Measurements from ENCODE around the gene ATP5MC2. TPM values are rescaled to one million over a fixed set of nuclear protein-coding genes. Genes with fewer than 3 reads are reported as not detected.

ATP5MC2 gene
- total and polyA plus RNA-seq, 10 of the 15 experiments (the other 5 are each of a cell fraction or from before 2014, with no cell fraction given), result 379 to 1,090 (median 525) TPM

- TF ChIP-seq, protein P1, sequence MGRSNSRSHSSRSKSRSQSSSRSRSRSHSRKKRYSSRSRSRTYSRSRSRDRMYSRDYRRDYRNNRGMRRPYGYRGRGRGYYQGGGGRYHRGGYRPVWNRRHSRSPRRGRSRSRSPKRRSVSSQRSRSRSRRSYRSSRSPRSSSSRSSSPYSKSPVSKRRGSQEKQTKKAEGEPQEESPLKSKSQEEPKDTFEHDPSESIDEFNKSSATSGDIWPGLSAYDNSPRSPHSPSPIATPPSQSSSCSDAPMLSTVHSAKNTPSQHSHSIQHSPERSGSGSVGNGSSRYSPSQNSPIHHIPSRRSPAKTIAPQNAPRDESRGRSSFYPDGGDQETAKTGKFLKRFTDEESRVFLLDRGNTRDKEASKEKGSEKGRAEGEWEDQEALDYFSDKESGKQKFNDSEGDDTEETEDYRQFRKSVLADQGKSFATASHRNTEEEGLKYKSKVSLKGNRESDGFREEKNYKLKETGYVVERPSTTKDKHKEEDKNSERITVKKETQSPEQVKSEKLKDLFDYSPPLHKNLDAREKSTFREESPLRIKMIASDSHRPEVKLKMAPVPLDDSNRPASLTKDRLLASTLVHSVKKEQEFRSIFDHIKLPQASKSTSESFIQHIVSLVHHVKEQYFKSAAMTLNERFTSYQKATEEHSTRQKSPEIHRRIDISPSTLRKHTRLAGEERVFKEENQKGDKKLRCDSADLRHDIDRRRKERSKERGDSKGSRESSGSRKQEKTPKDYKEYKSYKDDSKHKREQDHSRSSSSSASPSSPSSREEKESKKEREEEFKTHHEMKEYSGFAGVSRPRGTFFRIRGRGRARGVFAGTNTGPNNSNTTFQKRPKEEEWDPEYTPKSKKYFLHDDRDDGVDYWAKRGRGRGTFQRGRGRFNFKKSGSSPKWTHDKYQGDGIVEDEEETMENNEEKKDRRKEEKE (IDR thresholded peaks at IDR 0.05), result no peak
- TF ChIP-seq SUZ12 (IDR thresholded peaks at IDR 0.05; ENCODE audit: unreplicated experiment) (no peak), GATAD2B (conservative IDR thresholded peaks at IDR 0.05; ENCODE audit: low read depth) (no peak), NBN (IDR thresholded peaks at IDR 0.05) (no peak), CREM (IDR thresholded peaks at IDR 0.05; ENCODE audit: low read depth) (no peak), TCF3 (IDR thresholded peaks at IDR 0.05; ENCODE audit: borderline replicate concordance, insufficient read depth, low read depth, low read length) (no peak), IKZF2 (IDR thresholded peaks at IDR 0.05) (no peak), RBBP5 (conservative IDR thresholded peaks at IDR 0.05) (no peak), POLR2A (IDR thresholded peaks at IDR 0.05; ENCODE audit: low read depth, low read length) (no peak), SREBF1 (IDR thresholded peaks at IDR 0.05; ENCODE audit: low read length) (no peak), RAD51 (IDR thresholded peaks at IDR 0.05) (no peak), RAD21 (IDR thresholded peaks at IDR 0.05; ENCODE audit: insufficient read depth, low read depth, low read length) (peak; percentile 92), SMARCA5 (IDR thresholded peaks at IDR 0.05) (peak; percentile 77; the same call in 1 of the 2 replicates), HDAC2 (IDR thresholded peaks at IDR 0.05) (no peak), POLR2AphosphoS5 (IDR thresholded peaks at IDR 0.05; ENCODE audit: low read length) (no peak), HCFC1 (IDR thresholded peaks at IDR 0.05; ENCODE audit: low read length) (0 out of 2 replicates have a peak, but pooled peaks have one; percentile 33), RB1 (IDR thresholded peaks at IDR 0.05; ENCODE audit: borderline replicate concordance) (peak; percentile 81; the same call in 1 of the 2 replicates), JUNB (IDR thresholded peaks at IDR 0.05) (no peak), CTCF (IDR thresholded peaks at IDR 0.05 in 2 of 3, conservative IDR thresholded peaks at IDR 0.05 in 1 of 3; ENCODE audit: control insufficient read depth in 2 of 3, extremely low read depth in 1 of 3, insufficient read depth in 1 of 3, low read depth in 3 of 3, low read length in 3 of 3) (peak; percentile 96 to 99 (median 98); a peak in 5 of 6 replicates), SIX5 (IDR thresholded peaks at IDR 0.05; ENCODE audit: low read depth, low read length, severe bottlenecking) (no peak), IKZF1 (conservative IDR thresholded peaks at IDR 0.05) (0 out of 2 replicates have a peak, but pooled peaks have one; percentile 22)
- TF ChIP-seq, protein P2, sequence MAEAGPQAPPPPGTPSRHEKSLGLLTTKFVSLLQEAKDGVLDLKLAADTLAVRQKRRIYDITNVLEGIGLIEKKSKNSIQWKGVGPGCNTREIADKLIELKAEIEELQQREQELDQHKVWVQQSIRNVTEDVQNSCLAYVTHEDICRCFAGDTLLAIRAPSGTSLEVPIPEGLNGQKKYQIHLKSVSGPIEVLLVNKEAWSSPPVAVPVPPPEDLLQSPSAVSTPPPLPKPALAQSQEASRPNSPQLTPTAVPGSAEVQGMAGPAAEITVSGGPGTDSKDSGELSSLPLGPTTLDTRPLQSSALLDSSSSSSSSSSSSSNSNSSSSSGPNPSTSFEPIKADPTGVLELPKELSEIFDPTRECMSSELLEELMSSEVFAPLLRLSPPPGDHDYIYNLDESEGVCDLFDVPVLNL (IDR thresholded peaks at IDR 0.05; ENCODE audit: low read depth, low read length), result 0 out of 2 replicates have a peak, but pooled peaks have one; percentile 21
Observed at GRCh38 chr12:53701518-53702264, 25.8 kb upstream of the ATP5MC2 start (continued).
